GM13977 (cell line): Measurements from ENCODE around the gene CCDC137.
"Not testable (repeated sequence)": the region's sequence is repeated elsewhere in the genome, so short reads cannot be mapped to it uniquely, and the experiment has no call there.

Source experiments
- DNase-seq: peaks from one replicate; pipeline ENCODE4 v3.0.0; 2012; ENCODE audit warnings: low spot score
- CTCF ChIP-seq: IDR thresholded peaks from 2 replicates; pipeline ENCODE4 v1.5.1; 2012; ENCODE audit warnings: mild to moderate bottlenecking, control low read depth; ENCODE audit not compliant: insufficient read depth; ENCODE audit errors: extremely low read depth, missing control alignments
- in situ Hi-C: fragments of 300-500 bp; cut with MboI; formaldehyde crosslinking; loops from one replicate; pipeline ENCODE4 v1.12.0; 2022; ENCODE audit warnings: low sequenced_read_pairs, low pct_unique_long_range_greater_than_20kb, mixed read lengths, inconsistent platforms; ENCODE audit not compliant: unreplicated experiment

Gene CCDC137

GRCh38 chr17:81666342-81667191, at the start of gene CCDC137, which contains the start of gene OXLD1:
Gene CCDC137 (plus strand): TSS chr17:81666737. CDS start chr17:81666767, 30 bp downstream.
Gene OXLD1 (minus strand): TSS chr17:81666605. CDS start chr17:81666577, 28 bp downstream.
- peak; percentile 99 for DNase-seq
- in situ Hi-C loops, result no loop called here
- TF ChIP-seq CTCF, result no peak

- no peak for DNase-seq
- TF ChIP-seq CTCF, result no peak
- in situ Hi-C loops, result no loop called here
These were observed 49.7 kb upstream of the CCDC137 start for GRCh38 chr17:81616877-81617276.

- DNase-seq, in situ Hi-C loops: not testable (repeated sequence)
These were observed 48.2 kb upstream of the CCDC137 start for GRCh38 chr17:81618307-81618706.

GRCh38 chr17:81621494-81622130, 44.9 kb upstream of the CCDC137 start:
- TF ChIP-seq CTCF, result no peak
- in situ Hi-C loops, result no loop called here
- DNase-seq, result no peak

- in situ Hi-C loops, result no loop called here
- no peak for DNase-seq
- no peak for TF ChIP-seq CTCF
These were observed 36.3 kb upstream of the CCDC137 start for GRCh38 chr17:81630274-81630673.

- in situ Hi-C loops, result no loop called here
- no peak for TF ChIP-seq CTCF
- no peak for DNase-seq
These were observed 35.1 kb upstream of the CCDC137 start for GRCh38 chr17:81631482-81631881.

- no peak for TF ChIP-seq CTCF
These were observed 31.1 kb upstream of the CCDC137 start for GRCh38 chr17:81635431-81635830.

More at GRCh38 chr17:81635431-81635830, 31.1 kb upstream of the CCDC137 start:
- DNase-seq, result no peak
- in situ Hi-C loops, result no loop called here
